GM21360 (cell line): ENCODE measurements around the gene SORCS3.

Experiments
- ATAC-seq: cut with Tn5 transposase; IDR thresholded peaks from one replicate; pipeline ENCODE4 v1.9.1; 2021; ENCODE audit warnings: mild to moderate bottlenecking, moderate library complexity; ENCODE audit not compliant: unreplicated experiment

The SORCS3 gene

DNA sequence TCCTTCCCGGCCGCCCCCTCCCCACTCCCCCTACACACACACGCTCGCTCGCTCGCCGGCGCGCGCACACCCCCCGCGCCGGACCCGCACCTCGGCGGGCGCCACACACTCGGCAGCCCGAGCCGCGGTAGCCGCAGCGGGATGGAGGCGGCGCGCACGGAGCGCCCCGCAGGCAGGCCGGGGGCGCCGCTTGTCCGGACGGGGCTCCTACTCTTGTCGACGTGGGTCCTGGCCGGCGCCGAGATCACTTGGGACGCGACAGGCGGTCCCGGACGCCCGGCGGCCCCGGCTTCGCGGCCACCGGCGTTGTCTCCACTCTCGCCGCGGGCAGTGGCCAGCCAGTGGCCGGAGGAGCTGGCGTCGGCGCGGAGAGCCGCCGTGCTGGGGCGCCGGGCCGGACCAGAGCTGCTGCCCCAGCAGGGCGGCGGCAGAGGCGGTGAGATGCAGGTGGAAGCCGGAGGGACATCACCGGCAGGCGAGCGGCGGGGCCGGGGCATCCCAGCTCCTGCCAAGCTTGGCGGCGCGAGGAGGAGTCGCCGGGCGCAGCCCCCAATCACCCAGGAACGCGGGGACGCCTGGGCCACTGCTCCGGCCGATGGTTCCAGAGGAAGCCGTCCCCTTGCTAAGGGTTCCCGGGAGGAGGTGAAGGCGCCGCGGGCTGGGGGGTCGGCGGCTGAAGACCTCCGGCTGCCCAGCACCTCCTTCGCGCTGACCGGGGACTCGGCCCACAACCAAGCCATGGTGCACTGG is at the start of gene SORCS3:
TSS of gene SORCS3 (plus strand) at position 104 of the 750 bp plus-strand sequence.
- ATAC-seq: no peak

DNA sequence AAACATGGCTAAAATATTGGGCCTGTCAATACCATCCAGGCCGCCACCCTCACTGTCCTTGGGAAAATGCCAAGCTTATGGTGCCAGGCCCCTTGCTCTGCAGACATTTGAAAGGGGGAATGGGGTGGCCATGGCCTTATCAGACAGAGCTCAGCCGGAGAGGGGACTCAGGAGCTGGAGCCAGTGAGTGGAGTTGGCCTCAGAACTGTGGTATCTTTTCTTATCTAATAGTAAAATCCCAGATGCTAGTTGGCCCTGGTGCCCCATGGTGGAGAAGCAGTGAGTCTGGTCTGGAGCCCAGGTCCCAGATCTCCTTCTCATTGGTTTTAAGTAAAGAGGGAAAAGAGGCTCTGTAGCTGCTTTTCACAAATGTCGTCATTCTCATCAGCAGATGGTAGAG is 49.6 kb upstream of the SORCS3 start:
- no peak for ATAC-seq

DNA sequence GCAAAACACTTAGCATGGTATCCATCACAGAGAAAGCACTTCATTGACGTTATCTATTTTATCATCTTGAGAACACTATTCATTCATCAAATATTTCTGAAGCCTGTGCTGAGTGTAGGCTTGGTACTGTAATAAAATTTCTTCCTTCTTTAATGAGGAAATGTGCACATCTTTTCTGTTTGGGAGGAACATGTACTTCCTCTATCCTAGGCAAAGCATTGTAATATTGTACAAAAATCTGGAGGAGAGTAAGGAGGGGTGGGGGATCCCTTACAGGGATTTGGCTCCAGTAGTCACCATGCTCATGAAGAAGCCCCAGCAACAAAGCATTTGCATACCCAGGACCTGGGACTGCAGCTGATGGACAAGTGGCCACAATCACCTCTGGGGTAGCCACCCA is 39.9 kb upstream of the SORCS3 start:
- ATAC-seq: no peak

DNA sequence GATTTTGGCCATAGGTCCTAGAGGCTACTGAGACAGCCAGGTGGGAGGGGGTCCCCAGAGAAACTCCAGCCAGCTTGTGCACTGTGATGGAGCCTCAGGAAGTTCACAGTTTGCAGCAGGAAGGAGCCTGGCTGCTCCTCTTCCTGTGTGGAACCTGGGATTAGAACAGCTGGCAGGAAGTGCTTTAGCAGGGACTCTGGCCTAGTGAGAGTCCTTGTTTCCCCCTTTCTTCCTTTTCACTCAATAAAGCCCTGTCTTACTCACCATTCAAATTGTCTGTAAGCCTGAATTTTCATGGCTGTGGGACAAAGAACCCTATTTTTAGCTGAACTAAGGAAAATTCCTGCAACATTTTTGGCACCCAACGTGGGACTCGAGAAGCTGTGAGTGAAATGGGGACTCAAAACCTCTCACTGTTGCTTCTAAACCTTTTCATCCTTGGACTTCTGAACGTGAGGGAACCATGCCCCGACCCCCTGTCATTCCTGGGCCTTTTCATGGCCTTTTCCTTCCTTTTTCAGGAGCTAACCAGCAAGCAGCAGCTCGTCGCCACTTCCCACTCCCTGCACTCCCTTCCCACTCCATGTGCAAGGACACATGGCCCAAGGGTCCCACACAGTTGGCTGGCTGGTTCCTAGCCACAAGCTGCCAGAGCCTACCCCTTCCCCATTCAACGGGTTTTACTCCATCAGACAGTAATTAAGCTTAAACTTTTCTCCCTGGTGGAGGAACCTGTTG is 32.8 kb upstream of the SORCS3 start:
- no peak for ATAC-seq

DNA sequence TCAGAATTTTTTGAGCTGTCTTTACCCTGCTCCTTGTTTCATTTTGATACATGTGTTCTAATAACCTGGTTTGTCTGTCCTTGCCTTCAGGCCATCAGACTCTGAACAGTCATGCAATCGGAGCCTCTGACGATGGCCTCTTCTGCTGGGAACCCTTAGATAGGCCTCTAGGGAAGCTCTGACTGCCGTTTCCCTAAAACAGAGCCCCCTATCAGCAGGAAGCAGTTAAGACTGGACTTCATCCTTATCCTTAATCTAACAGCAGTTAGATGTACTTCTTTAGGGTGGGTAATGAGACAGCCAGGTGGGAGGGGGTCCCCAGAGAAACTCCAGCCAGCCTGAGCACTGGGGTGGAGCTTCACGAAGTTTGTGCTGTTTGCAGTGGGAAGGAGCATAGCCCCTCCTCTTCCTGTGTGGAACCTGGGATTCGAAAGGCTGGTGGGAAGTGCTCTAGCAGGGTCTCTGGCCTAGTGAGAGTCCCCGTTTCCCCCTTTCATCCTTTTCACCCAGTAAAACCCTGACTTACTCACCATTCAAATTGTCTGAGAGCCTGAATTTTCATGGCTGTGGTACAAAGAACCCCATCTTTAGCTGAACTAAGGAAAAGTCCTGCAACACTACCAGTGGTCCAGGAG is 28.4 kb upstream of the SORCS3 start:
- no peak for ATAC-seq

DNA sequence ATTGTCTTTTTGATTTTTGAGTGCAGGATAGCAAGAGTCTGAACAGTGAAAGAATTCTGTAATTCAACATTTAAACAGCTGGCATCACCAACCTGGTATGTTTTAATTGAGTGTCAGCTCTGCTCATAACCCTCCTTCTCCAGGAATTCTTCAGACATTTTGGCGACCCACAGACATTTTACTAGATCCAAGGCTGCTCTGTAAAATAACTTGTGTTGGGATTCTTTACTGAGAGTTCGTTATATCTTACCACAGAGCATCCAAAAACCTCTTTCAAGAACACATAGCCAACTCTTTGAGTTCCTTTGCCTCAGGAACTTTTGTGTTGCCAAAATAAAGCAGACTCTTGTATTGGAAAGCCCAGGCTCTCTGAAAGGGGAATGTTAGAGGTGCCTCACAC is 27.7 kb upstream of the SORCS3 start:
- ATAC-seq: no peak

DNA sequence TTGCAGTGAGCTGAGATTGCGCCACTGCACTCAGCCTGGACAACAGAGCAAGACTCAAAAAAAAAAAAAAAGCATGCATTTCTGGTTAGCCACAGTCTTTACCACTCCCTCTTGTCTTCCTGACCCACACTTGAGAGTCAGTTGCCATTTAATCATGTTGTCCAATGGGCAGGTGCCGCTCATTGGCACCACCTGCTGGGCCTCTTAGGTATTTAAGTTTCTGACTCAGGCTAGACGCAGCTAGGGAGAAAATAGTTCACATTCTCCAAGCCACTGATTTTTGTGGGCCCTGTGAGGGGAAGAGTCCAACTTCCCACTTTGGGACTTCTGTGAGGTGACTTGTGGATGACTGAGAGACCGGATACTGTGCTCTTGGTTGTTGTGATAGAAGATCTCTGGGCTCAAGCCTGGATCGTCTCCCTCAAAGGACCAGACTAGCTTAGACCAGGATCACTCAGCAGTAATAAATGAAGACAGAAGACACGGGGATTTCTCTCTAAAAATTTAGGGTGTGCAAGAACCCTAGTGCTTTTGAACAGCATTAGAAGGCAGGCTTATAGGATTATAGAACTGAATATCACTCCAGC is 26.8 kb upstream of the SORCS3 start:
- ATAC-seq: no peak

DNA sequence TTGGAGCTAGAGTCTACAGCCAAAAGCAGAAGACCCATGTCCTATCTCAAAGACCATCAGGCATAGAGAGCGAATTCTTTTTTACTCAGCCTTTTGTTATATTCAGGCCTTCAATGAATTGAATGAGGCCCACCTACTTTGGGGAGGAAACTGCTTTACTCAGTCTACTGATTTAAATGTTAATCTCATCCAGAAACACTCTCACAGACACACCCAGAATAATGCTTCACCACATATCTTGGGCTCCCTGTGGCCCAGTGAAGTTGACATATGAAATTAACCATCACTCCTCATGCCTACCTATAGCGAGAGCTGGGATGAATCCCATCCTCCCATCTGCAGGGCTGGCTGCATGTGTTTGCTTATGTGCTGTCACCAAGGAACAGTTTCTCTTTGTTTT is 26.0 kb upstream of the SORCS3 start:
- no peak for ATAC-seq

DNA sequence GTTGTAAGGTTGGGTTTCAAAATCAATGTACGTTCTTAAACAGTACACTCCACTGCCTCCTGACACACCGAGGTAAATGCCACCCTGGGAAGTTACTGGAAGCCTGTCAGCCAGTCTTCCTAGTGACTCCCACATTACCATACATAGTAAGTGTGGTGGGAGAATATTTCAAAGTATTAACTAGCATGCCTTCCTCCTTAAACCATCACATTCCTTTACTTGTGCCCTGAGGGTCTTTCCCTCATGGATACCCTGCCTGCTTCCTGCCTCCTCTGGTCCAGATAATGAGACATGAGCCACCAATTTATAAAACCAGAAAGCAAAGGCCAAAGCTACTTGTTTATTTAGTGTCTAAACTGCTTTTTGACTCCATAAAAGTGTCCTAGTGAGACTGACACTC is 23.3 kb upstream of the SORCS3 start:
- no peak for ATAC-seq

DNA sequence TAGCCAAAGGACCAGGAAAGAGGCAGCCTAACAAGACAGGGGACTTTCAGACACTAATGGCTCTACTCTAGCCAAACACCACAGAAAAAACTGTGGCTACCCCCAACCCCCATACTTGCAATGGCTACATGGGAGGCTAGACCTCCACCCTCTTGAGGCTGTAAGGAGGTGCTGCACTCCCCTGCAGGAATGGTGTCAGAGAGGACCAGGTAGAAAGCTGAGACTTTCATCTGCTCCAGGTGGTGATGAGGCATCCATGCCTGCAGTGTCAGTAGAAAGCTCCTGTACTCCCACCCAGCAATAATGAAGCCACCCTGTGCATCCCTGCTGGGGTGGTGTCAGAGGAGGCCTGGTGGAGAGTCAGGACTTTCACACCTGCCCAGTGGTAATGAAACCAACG is 18.9 kb upstream of the SORCS3 start:
- ATAC-seq: no peak

DNA sequence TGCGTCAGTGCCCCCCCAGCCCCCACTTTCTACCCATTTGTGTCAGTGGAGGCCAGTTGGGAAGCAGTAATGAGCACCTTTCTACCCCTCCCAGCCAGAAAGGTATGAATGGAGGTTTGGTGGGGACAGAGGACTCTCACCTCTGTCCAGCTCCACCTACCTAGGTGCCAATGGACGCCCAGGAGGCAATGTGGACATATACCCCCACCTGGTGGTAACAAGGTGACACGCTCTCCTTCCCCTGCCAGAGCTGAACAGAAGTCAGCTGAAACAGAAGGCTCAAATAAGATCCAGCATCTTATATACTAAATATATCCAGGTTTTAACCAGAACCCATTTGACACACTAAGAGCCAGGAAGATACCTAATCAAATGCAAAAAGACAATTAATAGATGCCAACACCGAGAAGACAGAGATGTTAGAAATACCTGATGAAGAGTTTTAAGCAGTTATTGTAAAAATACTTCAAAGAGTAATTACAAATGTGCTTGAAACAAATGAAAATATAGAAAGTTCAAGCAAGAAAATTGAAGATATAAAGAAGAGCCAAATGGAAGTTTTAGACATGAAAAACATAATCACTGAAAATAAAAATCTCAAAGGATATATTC is 18.4 kb upstream of the SORCS3 start:
- no peak for ATAC-seq

DNA sequence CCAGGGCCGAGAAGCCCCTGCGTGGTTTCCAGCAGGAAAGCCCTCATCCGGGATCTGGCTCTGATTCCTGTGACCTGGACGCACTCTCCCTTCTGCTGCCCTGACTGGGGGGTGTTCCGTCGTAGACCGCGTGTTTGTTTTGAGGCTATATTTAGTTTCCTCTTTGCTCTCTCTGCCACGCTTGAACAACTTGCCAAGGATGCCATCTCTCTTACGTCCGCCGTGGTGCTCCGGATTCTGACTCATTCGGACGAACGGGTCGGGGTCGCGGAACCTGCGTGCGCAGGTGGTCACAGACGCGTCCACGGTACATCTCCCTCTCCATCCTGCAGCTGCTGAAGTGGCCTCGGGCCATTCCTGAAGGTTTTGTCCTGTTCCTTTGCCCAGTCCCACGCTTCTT is 10.4 kb upstream of the SORCS3 start:
- no peak for ATAC-seq

DNA sequence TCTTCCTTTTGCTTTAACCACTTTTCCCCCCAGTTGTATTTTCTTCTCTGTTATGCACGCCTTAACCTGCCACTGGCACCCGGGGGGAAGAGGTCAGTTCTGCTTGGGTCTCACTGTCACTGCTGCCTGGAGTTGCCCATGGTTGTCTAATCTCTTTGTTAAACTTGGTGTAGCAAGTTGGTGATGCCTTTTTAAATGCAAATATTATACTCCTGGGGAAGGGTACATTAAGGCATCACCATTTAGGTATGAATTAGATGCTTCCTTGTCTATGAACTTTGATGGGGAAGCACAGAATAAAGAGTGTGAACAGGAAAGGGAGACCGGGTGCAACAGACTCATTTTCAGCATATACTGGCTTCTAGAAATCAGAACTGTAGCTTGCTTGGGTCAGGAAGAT is 9.1 kb upstream of the SORCS3 start:
- ATAC-seq: no peak

DNA sequence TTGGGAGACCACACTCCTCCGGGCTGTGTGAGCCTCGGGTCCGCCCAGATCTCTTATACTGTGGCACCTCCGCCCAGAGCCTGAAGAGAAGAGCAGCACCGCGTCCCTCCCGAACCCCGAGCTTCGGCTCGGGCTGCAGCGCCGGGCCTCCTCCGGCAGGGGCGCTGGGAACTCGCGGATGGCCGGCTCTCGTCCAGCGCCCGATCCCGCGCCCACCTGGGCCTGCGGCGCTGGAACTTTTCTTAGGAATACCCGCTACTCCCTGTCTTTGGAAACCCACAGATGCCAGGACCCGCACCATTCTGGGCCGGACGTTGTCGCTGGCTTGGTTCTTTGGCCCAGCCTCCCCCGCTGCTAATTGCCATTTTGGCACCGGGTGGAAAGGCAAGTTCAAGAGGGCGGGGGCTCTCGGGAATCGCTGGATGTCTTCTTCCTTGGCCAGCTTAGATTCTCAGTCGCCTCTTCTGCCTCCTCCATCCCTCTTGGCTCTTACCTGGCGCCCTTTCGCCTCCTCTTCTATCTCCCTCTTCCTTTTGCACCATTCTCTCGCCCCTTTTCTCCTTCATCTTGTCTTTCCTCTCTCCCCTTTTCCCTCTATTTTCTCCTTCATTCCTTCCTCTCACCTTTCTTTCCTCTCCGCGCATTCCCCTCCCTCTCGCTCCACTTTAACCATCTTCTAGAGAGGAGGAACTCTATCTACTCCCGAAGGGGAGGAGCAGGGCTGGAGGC is 2.1 kb upstream of the SORCS3 start:
- no peak for ATAC-seq

DNA sequence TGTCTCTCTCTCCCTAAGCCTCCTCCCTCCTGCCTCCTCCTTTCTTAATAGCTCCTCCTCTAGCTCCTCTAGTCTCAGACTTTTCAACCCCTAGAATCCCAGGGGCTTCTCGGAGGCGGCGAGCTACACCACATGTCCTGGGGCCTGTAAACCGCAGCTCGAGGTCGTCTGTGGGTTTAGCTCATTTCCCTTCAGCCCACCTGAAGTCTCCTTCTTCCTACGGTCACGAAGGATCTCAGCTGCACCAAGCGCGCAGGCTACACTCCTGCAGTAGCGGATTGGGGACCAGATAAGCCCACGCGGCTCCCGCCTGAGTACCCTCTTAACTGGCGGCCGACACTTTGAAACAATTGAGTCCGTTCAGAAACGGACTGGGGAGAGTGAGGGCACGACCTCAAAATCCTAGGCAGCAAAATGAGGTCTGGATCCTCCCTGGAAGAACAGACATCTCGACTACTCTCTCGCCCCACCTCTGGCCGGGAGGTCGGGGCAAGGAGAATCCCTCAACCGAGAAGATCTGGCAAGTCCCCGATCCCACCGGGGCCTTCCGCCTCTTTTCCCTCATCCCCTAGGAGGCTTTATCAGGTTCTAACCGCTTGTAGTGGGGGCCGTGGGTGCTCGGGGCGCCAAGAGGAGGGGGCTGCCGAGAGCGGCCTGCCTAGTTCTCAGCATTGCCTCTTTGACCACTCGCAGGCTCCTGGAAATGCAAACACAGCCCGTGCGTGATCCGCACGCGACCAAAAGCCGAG is 1.3 kb upstream of the SORCS3 start:
- no peak for ATAC-seq

DNA sequence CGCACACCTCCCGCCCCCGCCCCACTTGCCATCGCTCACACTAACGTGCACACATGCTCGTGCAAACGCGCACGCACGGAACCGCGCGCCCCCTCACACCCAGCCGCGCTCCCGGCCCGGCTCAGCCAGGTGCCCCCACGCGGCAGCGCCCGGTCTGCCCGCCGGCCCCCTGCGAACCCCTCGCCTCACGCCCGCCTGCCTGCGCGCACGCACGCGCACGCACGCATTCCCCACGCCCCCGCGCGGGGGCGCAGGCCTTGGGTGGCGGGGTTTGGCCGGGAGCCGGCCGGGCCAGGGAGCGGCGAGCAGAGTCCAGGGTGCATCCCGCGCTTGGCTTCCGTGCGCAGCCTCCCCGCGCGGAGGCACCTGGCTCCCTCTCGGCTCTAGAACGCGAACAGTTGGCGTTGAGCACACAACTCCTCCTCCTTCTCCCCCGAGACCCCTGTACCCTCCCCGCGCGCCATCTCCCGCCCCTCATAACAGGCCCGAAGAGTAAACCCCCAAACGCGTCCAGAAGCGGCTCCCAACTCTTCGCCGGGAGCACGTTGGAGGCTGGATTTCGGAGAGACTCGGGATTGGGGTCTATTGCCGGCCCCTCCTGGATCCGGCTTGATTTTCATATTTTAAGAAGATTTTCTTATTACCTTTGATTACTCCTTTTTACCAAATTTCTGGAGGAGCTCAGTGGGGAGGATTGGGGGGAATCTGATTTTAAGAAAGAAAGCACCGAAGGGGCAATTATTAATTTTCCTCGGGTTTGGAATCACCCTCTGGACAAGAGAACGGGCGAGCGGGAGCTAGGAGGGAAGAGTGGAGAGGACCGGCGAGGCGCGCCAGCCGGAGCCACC is 527 bp upstream of the SORCS3 start:
- no peak for ATAC-seq

DNA sequence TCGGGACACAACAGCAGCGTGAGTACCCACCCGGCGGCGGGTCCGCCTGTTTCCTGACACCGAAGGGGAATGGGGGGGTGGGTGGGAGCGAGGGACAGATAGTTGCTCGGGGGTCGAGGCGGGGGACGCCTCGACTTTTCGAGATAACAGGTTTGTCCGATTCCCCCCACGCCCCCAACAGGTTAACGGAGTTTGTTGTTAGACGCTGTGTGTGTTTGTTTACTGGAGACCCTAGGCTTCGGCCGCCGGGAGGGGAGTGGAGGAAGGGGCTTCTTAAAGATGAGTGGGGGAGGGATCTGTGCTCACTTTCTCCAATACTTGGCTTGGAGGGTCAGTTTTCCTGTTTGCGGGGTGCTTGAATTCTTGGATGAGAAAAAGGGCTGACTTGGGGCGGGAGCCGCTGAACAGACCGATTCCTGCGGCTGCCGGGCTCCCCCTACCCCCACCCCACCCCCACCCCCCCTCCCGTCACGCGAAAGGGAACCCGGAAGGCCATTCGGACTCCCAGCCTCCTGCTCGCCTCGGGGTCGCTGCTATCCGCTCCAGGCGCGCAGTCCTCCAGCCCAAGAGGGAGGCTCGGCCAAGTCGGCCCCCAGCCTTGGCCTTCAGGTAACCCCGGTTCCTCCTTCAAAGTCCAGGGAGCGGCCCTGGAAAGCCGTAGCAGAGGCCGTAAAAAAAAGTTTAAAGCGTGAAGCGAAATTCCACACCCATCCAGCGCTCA is 1.0 kb downstream of the SORCS3 start:
- ATAC-seq: no peak

DNA sequence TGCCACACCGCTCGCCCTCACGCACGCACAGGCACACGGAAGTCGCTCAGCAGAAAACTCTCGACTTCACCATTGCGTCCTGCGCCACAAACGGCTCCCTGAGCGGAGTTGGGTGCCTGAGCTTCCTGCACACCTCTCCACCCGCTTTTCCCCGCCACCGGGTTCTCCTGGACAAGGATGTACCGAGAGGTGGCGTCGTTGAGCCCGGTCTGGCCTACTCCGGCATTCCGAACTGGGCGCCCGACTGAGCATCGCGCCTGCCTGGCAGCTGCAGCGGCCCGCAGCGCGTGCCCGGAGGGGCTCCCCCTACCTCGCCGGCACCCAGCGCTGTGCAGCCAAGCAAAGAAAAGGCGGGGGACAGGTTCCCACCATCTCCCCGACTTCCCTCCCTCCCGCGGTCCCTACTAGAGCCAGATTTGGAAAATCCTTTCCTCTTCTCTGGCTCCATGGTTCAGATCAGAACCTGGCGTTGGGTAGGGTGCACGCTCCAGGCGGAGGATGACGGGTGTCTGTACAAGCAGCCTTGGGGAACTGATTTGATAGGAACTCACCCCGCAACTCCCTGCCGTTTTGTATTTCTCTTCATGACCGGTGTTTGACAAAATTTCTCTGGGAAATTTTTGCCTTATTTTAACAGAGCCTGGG is 1.7 kb downstream of the SORCS3 start:
- no peak for ATAC-seq
